Measurements from ENCODE around the gene PLA2G12A.

PLA2G12A gene

DNA sequence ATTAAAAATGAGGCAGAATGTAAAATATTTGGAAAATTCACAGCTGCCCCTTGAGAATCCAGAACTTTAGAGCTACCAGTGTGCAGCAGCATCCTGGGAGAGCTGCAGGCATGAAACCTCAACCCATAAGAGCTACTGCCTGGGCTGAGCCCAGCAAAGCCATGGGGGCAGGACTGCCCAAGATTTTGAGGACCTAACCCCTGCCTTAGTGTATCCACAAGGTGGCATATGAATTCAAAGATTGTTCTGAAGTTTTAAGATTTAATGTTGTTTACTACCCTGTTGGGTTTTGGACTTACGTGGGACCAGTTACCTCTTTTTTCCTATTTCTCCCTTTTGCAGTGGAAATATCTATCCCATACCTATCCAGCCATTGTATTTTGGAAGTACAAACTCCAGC, 53.0 kb downstream of the PLA2G12A start:
- no peak for FAIRE-seq

- no peak for FAIRE-seq
These were observed 54.0 kb downstream of the PLA2G12A start for GRCh38 chr4:109675843-109676242.

GRCh38 chr4:109675181-109675580, 54.7 kb downstream of the PLA2G12A start:
- no peak for FAIRE-seq

GRCh38 chr4:109673303-109673702, 56.6 kb downstream of the PLA2G12A start:
- FAIRE-seq, result no peak

DNA sequence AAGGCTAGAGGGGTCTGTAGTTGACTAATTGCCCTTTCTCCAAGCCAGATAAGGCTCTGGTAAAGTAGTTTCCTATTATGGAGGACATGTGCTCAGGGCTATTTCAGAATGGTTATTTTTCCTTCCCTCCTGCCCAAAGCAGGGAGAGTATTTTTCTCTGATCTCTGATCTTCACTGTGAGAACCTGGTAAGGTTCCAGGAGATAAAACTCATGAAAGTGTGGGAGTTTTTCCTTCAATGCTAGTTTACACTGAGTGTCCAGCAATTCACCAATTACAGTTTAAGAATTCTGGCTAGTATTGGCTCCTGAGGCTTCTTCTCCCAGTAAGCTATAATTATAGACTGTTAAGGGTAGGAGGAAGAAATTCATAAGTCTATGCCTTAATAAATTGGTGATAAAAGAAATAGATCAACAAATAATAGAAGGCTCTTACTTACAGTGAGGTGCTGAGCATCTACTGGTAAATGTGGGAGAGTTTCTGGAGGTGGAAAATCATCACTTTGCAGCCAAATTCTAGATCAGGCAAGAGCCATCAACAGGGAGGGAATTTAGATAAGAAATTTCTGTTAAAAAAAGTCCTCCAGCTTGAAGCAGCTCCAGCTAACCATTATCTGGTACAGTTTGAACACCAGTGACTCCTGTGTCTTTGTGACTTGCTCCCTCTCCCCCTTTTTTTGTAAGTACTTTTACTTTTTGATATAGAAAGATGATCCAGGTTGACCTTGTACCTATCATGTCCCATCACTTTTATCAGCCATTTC, 57.5 kb downstream of the PLA2G12A start:
- FAIRE-seq, result no peak

DNA sequence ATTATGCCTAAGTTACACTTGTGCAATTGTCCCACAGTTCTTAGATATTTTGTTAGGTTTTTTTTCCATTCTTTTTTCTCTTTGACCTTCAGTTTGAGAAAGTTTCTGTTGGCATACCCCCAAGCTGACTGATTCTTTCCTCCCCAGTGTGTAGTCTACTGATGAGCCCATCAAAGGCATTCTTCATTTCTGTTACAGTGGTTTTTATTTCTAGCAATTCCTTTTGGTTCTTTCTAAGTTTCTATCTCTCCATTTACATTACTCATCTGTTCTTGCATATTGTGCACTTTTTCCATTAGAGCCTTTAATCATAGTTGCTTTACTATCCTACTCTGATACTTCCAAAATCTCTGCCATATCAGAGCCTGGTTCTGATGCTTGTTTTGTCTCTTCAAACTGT, 58.5 kb downstream of the PLA2G12A start:
- FAIRE-seq, result no peak

GRCh38 chr4:109665783-109666485, 63.9 kb downstream of the PLA2G12A start:
- FAIRE-seq, result no peak

DNA sequence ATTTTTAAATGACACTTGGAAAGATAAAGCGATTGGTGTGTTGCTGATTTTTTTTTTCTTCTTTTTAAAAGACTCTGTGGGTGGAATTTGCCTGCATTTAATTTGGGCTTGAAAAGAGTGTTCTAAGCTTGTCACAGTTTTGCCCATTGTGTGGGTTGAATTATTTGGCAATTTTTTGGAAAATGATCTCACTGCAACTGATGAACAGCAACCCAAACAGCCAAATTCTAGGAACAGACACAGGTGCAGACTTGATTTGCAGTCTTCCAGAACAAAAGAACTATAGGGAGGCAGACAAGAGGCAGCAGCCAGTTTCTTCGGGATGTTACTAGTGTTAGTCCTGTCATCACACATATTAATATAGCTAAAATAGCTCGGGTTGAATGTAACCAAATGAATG, 67.1 kb downstream of the PLA2G12A start:
- no peak for FAIRE-seq

DNA sequence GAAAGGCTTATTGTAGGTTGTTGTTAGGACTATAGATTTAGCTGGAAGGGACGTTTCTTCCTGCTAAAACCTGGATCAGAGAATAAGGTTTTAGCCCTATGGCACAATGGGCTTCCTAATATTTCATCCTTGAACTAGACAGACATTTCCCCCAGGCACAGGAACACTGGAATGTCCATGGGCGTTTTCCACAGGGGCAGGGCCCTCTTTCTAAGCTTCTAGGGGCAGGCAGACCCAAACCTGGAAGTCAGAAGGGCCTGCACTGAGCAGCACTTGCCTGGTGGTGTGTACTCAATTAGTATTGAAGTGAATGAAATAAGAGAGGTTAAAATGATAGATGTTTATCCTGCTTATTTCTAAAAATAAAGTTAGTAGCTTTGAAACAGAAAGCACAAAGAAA, 67.8 kb downstream of the PLA2G12A start:
- FAIRE-seq, result no peak

Measured in A204.1 (cell line).